ENCODE data around the gene JSRP1. TPM values are rescaled to one million over a fixed set of nuclear protein-coding genes. Genes with fewer than 3 reads are reported as not detected.
A peak's percentile ranks its signal among the peaks of the same experiment; 100 is the strongest.

JSRP1 gene
- total and polyA plus RNA-seq, 8 donors: 0.20 to 1.1 (median 0.53) TPM; not detected in 1

DNA sequence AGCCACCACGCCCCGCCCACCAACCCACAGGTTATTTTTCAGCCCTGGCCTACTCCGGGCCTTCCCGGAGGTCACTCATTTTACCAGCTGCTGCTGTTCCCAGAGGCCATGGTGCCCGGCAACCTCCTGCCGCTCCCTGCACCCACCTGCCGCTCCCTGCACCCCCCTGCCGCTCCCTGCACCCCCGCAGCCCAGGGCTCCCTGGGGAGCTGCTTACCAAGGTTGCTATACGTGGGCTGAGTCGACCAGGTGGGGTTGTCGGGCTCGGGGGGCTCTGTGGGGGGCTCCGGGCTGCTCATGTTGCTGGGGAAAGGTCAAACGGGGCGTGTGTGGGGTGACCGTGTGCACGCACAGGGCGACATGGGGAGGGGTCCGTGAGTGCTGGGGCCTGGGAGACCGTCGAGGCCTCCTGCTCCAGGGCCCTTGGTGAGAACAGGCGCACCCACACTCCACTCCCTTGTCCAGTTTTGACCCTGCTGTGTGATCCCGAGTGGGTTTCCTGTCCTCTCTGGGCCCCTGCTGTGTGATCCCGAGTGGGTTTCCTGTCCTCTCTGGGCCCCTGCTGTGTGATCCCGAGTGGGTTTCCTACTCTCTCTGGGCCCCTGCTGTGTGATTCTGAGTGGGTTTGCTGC lies 24.5 kb upstream of the JSRP1 start:
- Histone ChIP-seq H3K27me3 (peaks cover 0 to 8% of the 10 kb centered on the region in 2 donors), H3K9me3 (no peaks in the 10 kb centered on the region), H3K36me3 (peaks cover 0 to 27% of the 10 kb centered on the region in 2 donors), H3K4me1 (peaks cover 3 to 54% of the 10 kb centered on the region in 2 donors), H3K4me3 (peak overlapping the region in 1 of 2 donors; percentile 25), H3K27ac (peak overlapping the region in 1 of 2 donors; percentile 28)
- intact Hi-C loops (cut with DNase I): no loop called here
- no peak for ATAC-seq
- DNase-seq: no peak
- TF ChIP-seq, protein P1, sequence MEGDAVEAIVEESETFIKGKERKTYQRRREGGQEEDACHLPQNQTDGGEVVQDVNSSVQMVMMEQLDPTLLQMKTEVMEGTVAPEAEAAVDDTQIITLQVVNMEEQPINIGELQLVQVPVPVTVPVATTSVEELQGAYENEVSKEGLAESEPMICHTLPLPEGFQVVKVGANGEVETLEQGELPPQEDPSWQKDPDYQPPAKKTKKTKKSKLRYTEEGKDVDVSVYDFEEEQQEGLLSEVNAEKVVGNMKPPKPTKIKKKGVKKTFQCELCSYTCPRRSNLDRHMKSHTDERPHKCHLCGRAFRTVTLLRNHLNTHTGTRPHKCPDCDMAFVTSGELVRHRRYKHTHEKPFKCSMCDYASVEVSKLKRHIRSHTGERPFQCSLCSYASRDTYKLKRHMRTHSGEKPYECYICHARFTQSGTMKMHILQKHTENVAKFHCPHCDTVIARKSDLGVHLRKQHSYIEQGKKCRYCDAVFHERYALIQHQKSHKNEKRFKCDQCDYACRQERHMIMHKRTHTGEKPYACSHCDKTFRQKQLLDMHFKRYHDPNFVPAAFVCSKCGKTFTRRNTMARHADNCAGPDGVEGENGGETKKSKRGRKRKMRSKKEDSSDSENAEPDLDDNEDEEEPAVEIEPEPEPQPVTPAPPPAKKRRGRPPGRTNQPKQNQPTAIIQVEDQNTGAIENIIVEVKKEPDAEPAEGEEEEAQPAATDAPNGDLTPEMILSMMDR (IDR thresholded peaks at IDR 0.05): no peak

DNA sequence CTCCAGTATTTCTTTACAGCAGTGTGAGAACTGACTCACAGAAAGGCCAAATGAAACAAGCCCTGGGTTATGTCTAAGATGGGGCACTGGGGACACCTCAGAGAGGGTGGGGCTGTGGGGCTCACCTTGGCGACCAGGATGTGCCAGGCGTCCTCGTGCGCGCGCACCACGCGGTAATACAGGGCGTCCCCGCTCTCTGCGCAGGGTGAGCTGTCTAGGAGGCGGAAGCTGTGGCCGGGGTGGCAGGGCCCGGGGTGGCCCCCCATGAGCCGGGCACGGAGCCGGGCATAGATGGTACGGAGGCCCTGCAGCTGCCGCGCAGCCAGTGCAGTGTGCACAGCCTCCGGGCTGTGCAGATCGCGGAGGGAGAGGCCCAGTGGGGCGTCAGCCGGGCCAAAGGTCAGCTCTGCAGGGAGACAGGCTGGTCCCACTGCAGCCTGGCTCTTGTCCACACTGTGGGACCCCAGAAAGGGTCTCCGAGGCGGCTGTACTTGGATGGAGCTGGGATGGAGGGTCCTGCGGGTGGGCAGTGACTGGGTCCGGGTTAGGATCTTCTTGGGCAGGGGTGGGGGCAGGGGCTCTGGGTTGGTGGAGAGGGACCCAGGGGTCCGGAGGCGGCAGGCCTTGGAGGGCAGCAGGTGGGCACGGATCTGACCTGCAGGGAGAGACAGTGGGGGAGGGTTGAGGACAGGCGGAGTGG lies 22.4 kb upstream of the JSRP1 start:
- DNase-seq (no peak), ATAC-seq (no peak)
- intact Hi-C loops (cut with DNase I): loop anchor here in 1 of 2 donors (10.0 kb wide), 1 partner anchor 106 kb away; no protein-coding TSS in a partner anchor
- TF ChIP-seq, protein P1 (IDR thresholded peaks at IDR 0.05): no peak
- Histone ChIP-seq H3K27ac (no peak overlapping the region), H3K27me3 (peaks cover 0 to 8% of the 10 kb centered on the region in 2 donors), H3K4me1 (peaks cover 17 to 60% of the 10 kb centered on the region in 2 donors), H3K9me3 (no peaks in the 10 kb centered on the region), H3K4me3 (no peak overlapping the region), H3K36me3 (peaks cover 0 to 37% of the 10 kb centered on the region in 2 donors)

DNA sequence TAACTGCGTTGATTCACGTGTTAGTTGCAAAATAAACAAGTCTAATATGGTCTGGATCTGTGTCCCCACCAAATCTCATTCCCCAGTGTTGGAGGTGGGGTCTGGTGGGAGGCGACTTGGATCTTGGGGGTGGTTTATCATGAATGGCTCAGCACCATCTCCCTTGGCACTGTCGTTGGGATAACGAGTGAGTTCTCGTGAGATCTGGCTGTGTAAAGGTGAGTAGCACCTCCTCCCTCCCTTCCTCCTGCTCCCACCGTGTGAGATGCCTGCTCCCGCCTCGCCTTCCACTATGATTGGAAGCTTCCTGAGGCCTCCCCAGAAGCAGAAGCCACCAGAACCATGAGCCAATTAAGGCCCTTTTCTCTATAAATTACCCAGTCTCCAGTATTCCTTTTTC lies 20.9 kb upstream of the JSRP1 start:
- TF ChIP-seq, protein P1 (IDR thresholded peaks at IDR 0.05): no peak
- H3K27me3 ChIP-seq: peaks cover 0 to 3% of the 10 kb centered on the region in 2 donors
- no peak overlapping the region for H3K4me3 ChIP-seq
- H3K27ac ChIP-seq: no peak overlapping the region
- H3K9me3 ChIP-seq: no peaks in the 10 kb centered on the region
- ATAC-seq: no peak
- intact Hi-C loops (cut with DNase I): loop anchor here in 1 of 2 donors (10.0 kb wide), 1 partner anchor 108 kb away; no protein-coding TSS in a partner anchor
- peaks cover 27 to 61% of the 10 kb centered on the region in 2 donors for H3K4me1 ChIP-seq
- H3K36me3 ChIP-seq: peaks cover 0 to 52% of the 10 kb centered on the region in 2 donors
- no peak for DNase-seq

DNA sequence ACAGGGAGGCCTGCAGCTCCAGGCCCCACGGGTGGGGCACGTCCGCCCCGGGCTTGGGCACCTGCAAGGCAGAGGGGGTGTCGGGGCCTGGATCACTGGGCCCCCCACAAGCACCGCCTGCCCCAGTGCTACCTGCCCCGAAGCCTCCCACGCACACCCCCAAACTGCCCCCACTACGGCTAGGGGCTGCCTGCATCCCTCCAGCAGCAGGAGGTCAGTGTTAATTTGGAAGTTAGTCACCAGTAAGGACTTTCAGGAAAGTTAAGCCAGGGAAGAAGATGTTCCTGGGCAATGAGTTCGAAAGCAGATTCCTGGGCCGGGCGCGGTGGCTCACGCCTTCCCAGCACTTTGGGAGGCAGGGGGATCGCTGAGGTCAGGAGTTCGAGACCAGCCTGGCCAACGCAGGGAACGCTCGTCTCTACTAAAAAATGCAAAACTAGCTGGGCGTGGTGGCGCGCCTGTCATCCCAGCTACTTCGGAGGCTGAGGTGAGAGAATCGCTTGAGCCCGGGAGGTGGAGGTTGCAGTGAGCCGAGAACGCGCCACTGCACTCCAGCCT lies 20.3 kb upstream of the JSRP1 start:
- DNase-seq (no peak), ATAC-seq (no peak)
- Histone ChIP-seq H3K9me3 (no peaks in the 10 kb centered on the region), H3K27me3 (no peaks in the 10 kb centered on the region), H3K4me3 (no peak overlapping the region), H3K36me3 (peaks cover 0 to 58% of the 10 kb centered on the region in 2 donors), H3K27ac (peak overlapping the region in 1 of 2 donors; percentile 53), H3K4me1 (peaks cover 32 to 67% of the 10 kb centered on the region in 2 donors)
- TF ChIP-seq, protein P1 (IDR thresholded peaks at IDR 0.05): no peak
- intact Hi-C loops (cut with DNase I): loop anchor here in 1 of 2 donors (10.0 kb wide), 1 partner anchor 108 kb away; no protein-coding TSS in a partner anchor
